Activated CD8-positive, alpha-beta memory T cell treated with anti-CD3 and anti-CD28 coated beads for 1 hour (primary cell): ENCODE data around the gene TIPIN.
A peak's percentile ranks its signal among the peaks of the same experiment; 100 is the strongest.
"Not testable (repeated sequence)": the region's sequence is repeated elsewhere in the genome, so short reads cannot be mapped to it uniquely, and the experiment has no call there.

Source experiments
- DNase-seq, 2 donors: peaks; one replicate each; pipeline ENCODE4 v3.0.0-alpha.2; 2020; ENCODE audit warnings: low read depth in 1 of 2; ENCODE audit errors: extremely low read depth in 1 of 2

TIPIN gene

DNA sequence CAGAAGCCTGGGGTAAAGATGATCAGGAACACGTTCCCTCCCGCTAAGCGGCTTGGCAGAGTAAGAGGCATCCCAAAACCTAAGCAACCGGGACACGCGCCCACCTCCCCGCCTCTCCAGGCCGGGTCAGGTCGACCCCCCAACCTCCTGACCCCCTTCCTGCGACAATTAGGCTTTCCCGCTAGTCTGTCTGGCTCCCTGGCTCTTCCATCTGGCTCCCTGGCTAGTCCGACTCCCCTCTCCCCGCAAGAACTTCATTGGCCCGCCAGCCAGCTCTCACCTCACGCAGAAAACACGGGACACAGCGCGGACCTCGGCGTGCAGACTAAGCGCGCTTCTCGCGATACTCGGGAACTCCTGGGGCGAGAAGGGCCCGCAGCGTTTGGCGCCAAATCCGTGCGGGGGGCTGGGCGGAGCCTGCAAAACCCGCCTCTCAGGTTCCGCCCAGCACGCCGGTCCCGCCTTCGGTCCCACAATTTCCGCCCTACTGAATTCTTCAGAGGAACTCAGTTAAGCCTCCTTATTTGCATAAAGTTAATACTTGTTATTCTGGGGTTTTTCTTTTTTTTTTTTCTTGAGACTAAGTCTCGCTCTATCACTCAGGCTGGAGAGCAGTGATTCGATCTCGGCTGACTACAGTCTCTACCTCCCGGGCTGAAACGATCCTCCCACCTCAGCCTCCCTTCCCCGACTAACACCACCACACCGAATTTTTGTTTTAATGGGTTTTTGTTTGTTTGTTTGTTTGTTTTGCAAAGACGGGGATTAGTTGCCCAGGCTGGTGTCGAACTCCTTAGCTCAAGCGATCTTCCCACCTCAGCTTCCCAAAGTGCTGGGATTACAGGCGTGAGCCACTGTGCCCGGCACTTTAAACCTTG is at the start of gene TIPIN:
Gene TIPIN, minus strand, starts transcription at position 327 of the 878 bp plus-strand sequence. CDS start 3,738 bp downstream, outside the sequence.
- DNase-seq: peak; percentile 91 to 96

DNA sequence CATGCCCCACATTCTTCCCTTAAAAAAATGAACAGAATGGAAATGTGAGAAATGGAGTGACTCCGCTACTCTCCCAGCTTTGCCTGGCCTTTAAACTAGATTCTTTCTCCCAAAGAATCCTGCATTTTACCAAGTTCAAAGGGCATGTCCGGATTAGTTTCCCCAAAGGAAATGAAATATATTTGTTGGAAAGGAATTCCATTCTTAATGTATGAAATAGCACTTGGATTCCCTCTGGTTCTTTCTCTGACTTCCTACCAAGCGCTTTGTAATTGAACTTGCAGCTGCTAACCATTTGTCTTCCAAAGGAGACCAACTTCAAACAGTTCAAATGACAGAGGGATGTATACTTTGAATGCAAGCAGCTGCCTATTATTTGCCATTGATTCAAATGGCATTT is 49.1 kb upstream of the TIPIN start:
- no peak for DNase-seq

DNA sequence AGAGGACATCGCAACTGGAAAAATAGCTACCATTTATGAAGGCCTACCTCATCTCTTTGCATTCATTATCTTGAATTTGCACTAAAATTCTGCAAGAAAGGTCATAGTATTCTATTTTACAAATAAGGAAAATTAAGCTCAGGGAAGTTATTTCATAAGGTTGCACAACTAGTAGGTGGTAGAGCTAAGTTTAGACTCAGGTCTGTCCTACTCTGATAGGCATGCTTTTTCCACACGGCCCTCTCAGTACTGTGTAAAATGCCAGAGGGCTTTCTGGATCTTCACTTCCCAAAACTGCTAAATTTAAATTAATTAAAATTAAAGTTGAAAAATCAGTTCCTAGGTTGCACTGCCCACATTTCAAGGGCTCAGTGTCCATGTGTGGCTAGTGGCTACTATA is 48.5 kb upstream of the TIPIN start:
- no peak for DNase-seq

- no peak for DNase-seq
These were observed 48.0 kb upstream of the TIPIN start for GRCh38 chr15:66404532-66404931.

DNA sequence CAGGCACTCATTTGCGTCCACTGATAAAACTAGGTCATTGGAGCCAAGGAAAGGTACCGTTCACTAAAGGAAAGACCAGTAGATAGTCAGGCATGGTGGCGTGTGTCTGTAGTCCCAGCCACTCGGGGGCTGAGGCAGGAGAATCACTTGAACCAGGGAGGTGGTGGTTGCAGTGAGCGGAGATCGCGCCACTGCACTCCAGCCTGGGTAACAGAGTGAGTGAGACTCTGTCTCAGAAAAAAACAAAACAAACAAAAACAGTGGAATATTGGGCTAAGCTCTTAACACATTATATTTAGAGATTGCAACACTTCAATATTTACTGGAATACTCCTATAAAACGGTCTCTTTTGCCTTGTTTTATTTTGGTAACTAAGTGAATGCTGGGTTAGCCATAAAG is 47.6 kb upstream of the TIPIN start:
- DNase-seq: no peak

DNA sequence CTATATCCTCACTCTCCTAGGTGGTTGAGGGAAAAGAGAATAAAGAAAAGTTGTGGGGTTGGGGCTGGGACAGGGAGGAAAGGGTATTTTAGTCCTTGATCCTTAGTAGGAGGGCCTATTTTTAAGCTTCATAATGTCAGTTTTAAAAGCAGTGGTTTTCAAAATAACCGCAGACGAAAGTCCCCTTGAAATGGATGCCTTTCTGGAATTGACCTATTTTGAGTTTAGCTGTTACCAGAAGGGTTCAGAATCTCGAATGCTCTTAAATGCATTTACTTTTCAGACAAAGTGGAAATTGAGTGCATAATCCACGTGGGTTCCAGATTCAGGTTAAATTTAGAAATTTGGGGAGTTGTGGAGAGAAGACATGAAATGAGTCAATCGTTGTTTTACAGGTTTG is 46.8 kb upstream of the TIPIN start:
- no peak for DNase-seq

GRCh38 chr15:66402761-66403284 is 46.3 kb upstream of the TIPIN start:
- no peak for DNase-seq

GRCh38 chr15:66401130-66402021 is 44.9 kb upstream of the TIPIN start:
- DNase-seq: no peak

GRCh38 chr15:66400351-66400774 is 43.9 kb upstream of the TIPIN start:
- DNase-seq: no peak

DNA sequence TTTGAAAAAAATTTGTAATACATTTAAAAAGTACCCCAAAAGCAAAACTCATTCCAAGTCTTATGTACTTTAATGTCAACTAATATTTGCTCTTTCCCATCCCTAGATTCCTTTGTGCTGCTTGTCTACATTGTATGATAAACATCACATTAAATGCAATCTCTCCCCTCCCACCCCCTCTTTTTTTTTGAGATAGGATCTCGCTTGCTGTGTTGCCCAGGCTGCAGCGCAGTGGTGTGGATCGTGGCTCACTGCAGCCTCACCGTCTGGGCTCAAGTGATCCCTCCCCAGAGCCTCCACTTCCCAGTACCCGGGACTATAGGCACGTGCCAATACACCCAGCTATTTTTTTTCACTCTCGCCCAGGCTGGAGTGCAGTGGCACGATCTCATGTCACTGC is 42.8 kb upstream of the TIPIN start:
- DNase-seq: no peak

DNA sequence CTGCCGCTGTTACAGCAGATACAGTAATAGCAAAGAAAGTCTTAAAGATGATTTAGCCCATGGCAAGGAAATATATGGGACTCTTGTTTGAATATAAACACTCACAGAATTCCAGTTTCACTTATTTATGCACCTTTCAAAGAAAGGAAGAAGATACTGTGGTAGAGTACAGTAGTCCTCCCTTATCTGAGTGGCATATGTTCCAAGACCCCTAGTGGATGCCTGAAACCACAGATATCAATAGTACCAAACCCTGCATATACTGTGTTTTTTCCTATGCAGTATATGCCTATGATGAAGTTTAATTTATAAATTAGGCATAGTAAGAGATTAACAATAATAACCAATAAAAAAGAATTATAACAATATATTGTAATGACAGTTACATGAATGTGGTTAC is 38.4 kb upstream of the TIPIN start:
- no peak for DNase-seq

- DNase-seq: no peak
These were observed 38.0 kb upstream of the TIPIN start for GRCh38 chr15:66394472-66394871.

DNA sequence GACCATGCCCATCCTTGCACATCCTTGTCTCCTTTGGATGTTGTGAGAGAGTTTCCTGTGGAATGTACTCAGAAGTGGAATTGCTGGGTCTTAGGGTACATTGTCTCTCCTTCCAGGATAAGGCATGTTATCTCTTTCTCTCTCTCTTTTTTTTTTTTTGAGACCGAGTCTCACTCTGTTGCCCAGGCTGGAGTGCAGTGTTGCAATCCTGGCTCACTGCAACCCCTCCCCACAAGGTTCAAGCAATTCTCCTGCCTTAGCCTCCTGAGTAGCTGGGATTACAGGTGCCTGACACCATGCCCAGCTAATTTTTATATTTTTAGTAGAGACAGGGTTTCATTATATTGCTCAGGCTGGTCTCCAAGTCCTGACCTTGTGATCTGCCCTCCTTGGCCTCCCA is 36.6 kb upstream of the TIPIN start:
- not testable (repeated sequence) for DNase-seq

DNA sequence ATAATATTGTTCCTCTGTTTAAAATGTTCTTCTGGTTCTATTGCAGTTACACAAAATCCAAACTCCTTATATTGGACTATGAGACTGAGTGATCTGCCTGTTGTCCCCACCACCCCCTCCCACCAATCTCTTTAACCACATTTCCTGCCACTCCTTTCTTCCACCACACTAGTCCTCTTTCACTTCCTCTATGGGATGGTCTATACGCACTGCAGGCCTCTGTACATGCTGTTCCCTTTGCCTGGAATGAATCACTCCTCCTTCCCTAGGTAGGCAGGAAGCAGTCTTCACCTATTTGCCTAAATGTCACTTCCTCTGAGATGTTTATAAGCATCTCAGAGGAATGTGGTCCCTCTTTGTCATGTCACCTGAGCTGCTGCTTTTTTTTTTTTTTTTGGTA is 34.2 kb upstream of the TIPIN start:
- DNase-seq: no peak

DNA sequence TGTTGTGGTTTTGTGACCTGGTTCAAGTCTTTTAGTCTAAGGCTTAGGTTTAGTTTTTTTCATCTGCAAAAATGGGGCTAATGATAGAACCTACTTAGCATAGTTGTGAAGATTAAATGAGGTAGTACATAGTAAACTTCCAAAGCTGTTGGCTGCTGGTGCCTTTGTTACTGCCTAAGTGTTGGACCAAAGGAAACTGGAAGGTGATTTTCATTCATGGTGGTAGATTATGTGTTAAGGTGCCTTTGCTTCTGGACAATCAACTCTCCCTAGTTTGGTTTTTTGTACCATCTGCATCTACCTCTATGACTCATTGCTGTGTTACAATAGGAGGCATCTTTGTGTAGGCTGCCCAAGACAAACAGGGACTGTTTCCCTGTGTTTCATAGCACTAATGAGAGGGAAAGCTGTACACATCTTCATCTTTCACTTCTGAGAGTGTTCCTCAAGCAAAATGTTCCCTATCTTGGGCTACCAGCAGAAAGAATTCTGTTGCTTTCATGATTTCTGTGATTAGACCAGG is 33.4 kb upstream of the TIPIN start:
- no peak for DNase-seq

DNA sequence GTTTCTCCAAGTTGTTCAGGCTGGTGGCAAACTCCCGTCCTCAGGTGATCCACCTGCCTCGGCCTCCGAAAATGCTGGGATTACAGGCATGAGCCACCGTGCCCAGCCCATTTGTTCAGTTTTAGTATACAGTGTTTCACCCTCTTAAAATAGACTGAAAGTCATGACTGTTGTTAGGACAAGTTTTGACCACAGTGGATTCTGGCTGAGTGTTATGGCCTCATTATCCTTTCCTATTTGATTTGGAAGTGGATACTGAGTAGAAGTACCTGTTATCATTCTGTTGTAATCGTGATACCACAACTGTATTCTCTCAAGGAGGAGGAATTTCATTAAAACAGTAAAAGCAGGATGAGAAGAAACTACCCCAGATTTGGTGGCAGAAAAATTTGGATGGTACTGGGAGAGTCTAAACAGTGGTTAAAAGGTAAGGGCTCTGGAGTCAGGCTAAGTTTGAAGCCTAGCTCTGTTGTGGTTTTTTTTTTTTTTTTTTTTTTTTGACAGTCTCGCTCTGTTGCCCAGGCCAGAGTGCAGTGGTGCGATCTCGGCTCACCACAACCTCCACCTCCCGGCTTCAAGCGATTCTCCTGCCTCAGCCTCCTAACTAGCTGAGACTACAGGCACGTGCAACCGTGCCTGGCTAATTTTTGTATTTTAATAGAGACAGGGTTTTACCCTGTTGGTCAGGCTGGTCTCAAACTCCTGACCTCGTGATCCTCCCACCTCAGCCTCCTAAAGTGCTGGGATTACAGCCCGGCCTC is 32.8 kb upstream of the TIPIN start:
- DNase-seq: no peak

DNA sequence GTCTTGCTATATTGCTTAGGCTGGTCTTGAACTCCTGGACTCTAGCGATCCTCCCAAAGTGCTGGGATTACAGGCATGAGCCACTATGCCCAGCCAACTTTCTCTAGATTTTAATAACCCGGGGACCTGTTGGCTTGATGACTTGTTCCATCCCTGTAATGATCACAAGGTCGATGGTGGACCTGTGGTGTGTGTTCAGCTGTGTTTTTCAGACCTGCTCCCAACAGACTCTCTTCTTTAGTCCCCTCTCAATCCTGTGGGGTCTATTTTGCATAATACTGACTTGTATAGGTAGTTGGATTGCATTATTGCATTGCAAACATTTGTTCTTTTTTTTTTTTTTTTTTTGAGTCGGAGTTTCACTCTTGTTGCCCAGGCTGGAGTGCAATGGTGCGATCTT is 32.1 kb upstream of the TIPIN start:
- DNase-seq: no peak

- DNase-seq: no peak
These were observed 31.5 kb upstream of the TIPIN start for GRCh38 chr15:66388043-66388363.

DNA sequence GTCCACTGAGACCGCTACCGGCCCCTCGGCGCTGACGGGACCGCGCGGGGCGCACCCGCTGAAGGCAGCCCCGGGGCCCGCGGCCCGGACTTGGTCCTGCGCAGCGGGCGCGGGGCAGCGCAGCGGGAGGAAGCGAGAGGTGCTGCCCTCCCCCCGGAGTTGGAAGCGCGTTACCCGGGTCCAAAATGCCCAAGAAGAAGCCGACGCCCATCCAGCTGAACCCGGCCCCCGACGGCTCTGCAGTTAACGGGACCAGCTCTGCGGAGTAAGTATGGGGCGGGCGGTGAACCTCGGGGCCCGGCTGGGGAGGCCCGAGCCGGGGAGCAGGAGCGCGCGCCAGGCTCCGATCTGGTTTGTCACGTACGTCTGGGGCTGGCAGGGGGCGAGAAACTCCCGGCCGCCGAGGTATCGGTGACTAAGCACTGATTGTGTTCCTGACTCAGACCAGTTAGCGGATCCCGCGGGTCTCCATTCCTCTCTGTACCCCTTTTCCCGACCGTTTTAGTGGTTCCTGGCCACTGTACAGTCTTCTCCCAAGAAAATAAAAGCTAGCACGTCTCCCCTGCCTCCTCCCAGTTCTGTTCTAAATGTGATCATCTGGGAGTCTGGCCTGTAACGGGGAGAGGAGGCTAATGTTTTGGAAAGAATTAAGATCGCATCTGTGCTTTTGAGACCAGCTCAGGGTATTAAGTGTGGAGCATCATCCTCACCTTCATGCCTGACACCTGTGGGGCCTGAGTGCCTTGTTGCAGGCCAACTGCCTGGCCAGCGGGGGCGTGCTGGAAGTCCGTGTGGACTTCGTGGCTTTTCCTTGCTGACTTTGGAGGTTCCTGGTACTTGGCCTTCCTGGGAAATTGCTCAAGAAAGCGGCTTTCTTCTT is 30.9 kb upstream of the TIPIN start:
- DNase-seq: peak; percentile 52 to 60
